Measurements from ENCODE around the gene PPP1R3G.

- TF ChIP-seq POU6F1 (CRISPR knock-in tag; IDR thresholded peaks at IDR 0.05; ENCODE audit: borderline replicate concordance, low read depth) (no peak), ZFP3 (CRISPR knock-in tag; IDR thresholded peaks at IDR 0.05) (no peak), ARNTL (CRISPR knock-in tag; IDR thresholded peaks at IDR 0.05; ENCODE audit: borderline replicate concordance, low read depth) (no peak), TOX (CRISPR knock-in tag; IDR thresholded peaks at IDR 0.05; ENCODE audit: borderline replicate concordance) (no peak)
Measured at GRCh38 chr6:5041955-5042354, 43.2 kb upstream of the PPP1R3G start.

Data from SK-N-SH treated with all-trans-retinoic acid at 6 μM for 48 hours (cell line).